Left ventricle myocardium superior (tissue), 1 donor: ENCODE measurements around the gene TMEM51. TPM values are rescaled to one million over a fixed set of nuclear protein-coding genes. Genes with fewer than 3 reads are reported as not detected.
A peak's percentile ranks its signal among the peaks of the same experiment; 100 is the strongest.

Source experiments
- ATAC-seq: fragments of 200-7000 bp; cut with Tn5 transposase; one replicate; pipeline ENCODE4 v1.9.1; 2020; ENCODE audit warnings: mild to moderate bottlenecking, moderate library complexity
- DNase-seq: peaks from one replicate; pipeline ENCODE4 v3.0.0-alpha.2; 2020
- intact Hi-C: fragments of 100-400 bp; cut with micrococcal nuclease; formaldehyde crosslinking; loops from one replicate; pipeline ENCODE4 v1.11.0; 2022
- total RNA-seq: library from RNA; stranded (reverse); fragmentation: NEBNext Ultra II Directional; extraction: Animal tissue kit (Norgen Biotek cat#: 25700); gene quantifications from one replicate; pipeline ENCODE4 v1.2.1, GENCODE V29; 2021
- donor health status: DM: no; HTN: yes; CAD: no; lungs with severe emphysema.

The TMEM51 gene
- total RNA-seq, 1 donor from 2014 or later: 4.9 TPM

- DNase-seq (no peak), ATAC-seq (no peak)
- intact Hi-C loops: no loop called here
These were observed 98.6 kb downstream of the TMEM51 start for GRCh38 chr1:15251857-15252835.

GRCh38 chr1:15254559-15254958 lies 101.0 kb downstream of the TMEM51 start:
- ATAC-seq (no peak), DNase-seq (no peak)
- intact Hi-C loops: no loop called here

GRCh38 chr1:15255582-15256149 lies 102.1 kb downstream of the TMEM51 start:
- no peak for ATAC-seq
- intact Hi-C loops: no loop called here
- DNase-seq: no peak

GRCh38 chr1:15256584-15256983 lies 103.0 kb downstream of the TMEM51 start:
- intact Hi-C loops: no loop called here
- ATAC-seq: no peak
- no peak for DNase-seq

GRCh38 chr1:15257309-15257708 lies 103.8 kb downstream of the TMEM51 start:
- no peak for DNase-seq
- intact Hi-C loops: no loop called here
- ATAC-seq: no peak

- intact Hi-C loops: no loop called here
- DNase-seq (no peak), ATAC-seq (peak; percentile 54)
These were observed 105.5 kb downstream of the TMEM51 start for GRCh38 chr1:15258833-15259621.

- intact Hi-C loops: no loop called here
- ATAC-seq (no peak), DNase-seq (no peak)
These were observed 106.1 kb downstream of the TMEM51 start for GRCh38 chr1:15259622-15260007.

- DNase-seq (no peak), ATAC-seq (peak; percentile 46)
- intact Hi-C loops: no loop called here
These were observed 107.0 kb downstream of the TMEM51 start for GRCh38 chr1:15260418-15261154.

- ATAC-seq (peak; percentile 78), DNase-seq (peak; percentile 41)
- intact Hi-C loops: no loop called here
These were observed 107.8 kb downstream of the TMEM51 start for GRCh38 chr1:15261155-15262002.

- ATAC-seq (no peak), DNase-seq (no peak)
- intact Hi-C loops: no loop called here
These were observed 108.4 kb downstream of the TMEM51 start for GRCh38 chr1:15262003-15262377.

GRCh38 chr1:15262706-15263105 lies 109.2 kb downstream of the TMEM51 start:
- no peak for ATAC-seq
- intact Hi-C loops: no loop called here

GRCh38 chr1:15264769-15265168 lies 111.2 kb downstream of the TMEM51 start:
- no peak for ATAC-seq

More at GRCh38 chr1:15262706-15263105, 109.2 kb downstream of the TMEM51 start:
- DNase-seq: no peak

More at GRCh38 chr1:15264769-15265168, 111.2 kb downstream of the TMEM51 start:
- intact Hi-C loops: no loop called here
- DNase-seq: no peak

Other genes with a start within 250 kb of the TMEM51 start
- not detected for gene FHAD1, start 93.5 kb downstream of the TMEM51 start, total RNA-seq